K562 (cell line): ENCODE data around the gene CELA3A. TPM values are rescaled to one million over a fixed set of nuclear protein-coding genes. Genes with fewer than 3 reads are reported as not detected.

Experiments
- CEBPB ChIP-seq: fragments of 450-650 bp; IDR thresholded peaks from 2 replicates; pipeline ENCODE4 v1.6.1; 2016; ENCODE audit warnings: missing genetic modification characterization, missing compliant biosample characterization
- L3MBTL2 ChIP-seq: fragments of 450-650 bp; IDR thresholded peaks from 2 replicates; pipeline ENCODE4 v1.6.1; 2016; ENCODE audit warnings: mild to moderate bottlenecking, moderate library complexity
- MIER1 ChIP-seq: fragments of 450-650 bp; IDR thresholded peaks from 2 replicates; pipeline ENCODE4 v1.6.1; 2016; ENCODE audit warnings: antibody characterized with exemption, mild to moderate bottlenecking, low read depth
- NR0B1 ChIP-seq: fragments of 450-650 bp; IDR thresholded peaks from one replicate; pipeline ENCODE4 v1.6.1; 2018; ENCODE audit warnings: mild to moderate bottlenecking, moderate library complexity; ENCODE audit not compliant: partially characterized antibody
- PBX2 ChIP-seq, 2 experiments: IDR thresholded peaks in 1 of 2; conservative IDR thresholded peaks in 1 of 2; 2 replicates each; pipeline ENCODE4 v1.6.1; 2016; ENCODE audit warnings: low read depth in 2 of 2, mild to moderate bottlenecking in 1 of 2, missing compliant biosample characterization in 1 of 2, missing genetic modification characterization in 1 of 2, moderate library complexity in 1 of 2
- PKNOX1 ChIP-seq: fragments of 450-650 bp; IDR thresholded peaks from 2 replicates; pipeline ENCODE4 v1.6.1; 2016
- SAP30 ChIP-seq: fragments of 200-600 bp; sonication (generic); IDR thresholded peaks from 2 replicates; pipeline ENCODE4 v1.6.1; 2012; ENCODE audit warnings: borderline replicate concordance, low read depth, mild to moderate bottlenecking, moderate library complexity, low read length, control low read depth, inconsistent platforms; ENCODE audit not compliant: insufficient read depth, poor library complexity, severe bottlenecking
- STAG1 ChIP-seq: sonication (generic); formaldehyde crosslinking; IDR thresholded peaks from 2 replicates; pipeline ENCODE4 v1.5.0; 2020; ENCODE audit warnings: missing genetic modification reagents, borderline replicate concordance
- ZNF449 ChIP-seq: fragments of 250-450 bp; sonication (Bioruptor Pico); IDR thresholded peaks from 2 replicates; pipeline ENCODE4 v1.8.0; 2022; ENCODE audit warnings: moderate library complexity, mild to moderate bottlenecking, inconsistent platforms
- ZNF830 ChIP-seq: fragments of 250-450 bp; sonication (Bioruptor Pico); IDR thresholded peaks from 2 replicates; pipeline ENCODE4 v1.5.0; 2021; ENCODE audit warnings: mild to moderate bottlenecking
- polyA plus RNA-seq, 8 experiments: library from polyadenylated mRNA; depleted of rRNA in 4 of 8; stranded (reverse) in 5 of 8; unstranded in 3 of 8; fragments of >200 nt; fragmentation: Nextera tagmentation in 2 of 8; fragmentation: Illumina TruSeq in 1 of 8; extraction: Ambion mirVana in 2 of 8; extraction: Trizol in 1 of 8; gene quantifications; 2 replicates each; pipeline versions ENCODE4 v1.2.1 to v1.2.3, GENCODE V29; 2011 to 2014; ENCODE audit warnings: inconsistent platforms in 1 of 8, missing spikeins in 1 of 8
- total RNA-seq, 7 experiments: library from RNA; depleted of rRNA in 6 of 7; stranded (reverse); fragments of >200 nt in 6 of 7; fragmentation: Illumina TruSeq in 2 of 7; extraction: Trizol in 2 of 7; gene quantifications; 2 replicates each; pipeline versions ENCODE4 v1.2.1 to v1.2.3, GENCODE V29; 2011 to 2021; ENCODE audit warnings: low replicate concordance in 1 of 7
- TF ChIP-seq, protein P1 (sequence below): sonication (generic); formaldehyde crosslinking; IDR thresholded peaks from 2 replicates; pipeline ENCODE4 v1.8.1; 2023; ENCODE audit warnings: mild to moderate bottlenecking, missing genetic modification reagents
- TF ChIP-seq, protein P2 (sequence below): sonication (generic); formaldehyde crosslinking; IDR thresholded peaks from 2 replicates; pipeline ENCODE4 v1.8.0; 2022; ENCODE audit warnings: missing genetic modification reagents, mild to moderate bottlenecking, borderline replicate concordance

CELA3A gene
- total and polyA plus RNA-seq, 9 of the 15 experiments (the other 6 are each of a cell fraction or from before 2014, with no cell fraction given), result 5.4 TPM; not detected in 8

- TF ChIP-seq PBX2 (CRISPR knock-in tag; IDR thresholded peaks at IDR 0.05; ENCODE audit: low read depth) (no peak), PBX2 (tag; conservative IDR thresholded peaks at IDR 0.05; ENCODE audit: low read depth) (no peak), NR0B1 (no peak), MIER1 (no peak; the same call in 1 of the 2 replicates), L3MBTL2 (peak; percentile 69; the same call in 1 of the 2 replicates), PKNOX1 (no peak), ZNF449 (CRISPR knock-in tag) (no peak), CEBPB (no peak), SAP30 (no peak), STAG1 (no peak), ZNF830 (CRISPR knock-in tag) (peak; percentile 92; the same call in 1 of the 2 replicates)
- TF ChIP-seq, protein P1, sequence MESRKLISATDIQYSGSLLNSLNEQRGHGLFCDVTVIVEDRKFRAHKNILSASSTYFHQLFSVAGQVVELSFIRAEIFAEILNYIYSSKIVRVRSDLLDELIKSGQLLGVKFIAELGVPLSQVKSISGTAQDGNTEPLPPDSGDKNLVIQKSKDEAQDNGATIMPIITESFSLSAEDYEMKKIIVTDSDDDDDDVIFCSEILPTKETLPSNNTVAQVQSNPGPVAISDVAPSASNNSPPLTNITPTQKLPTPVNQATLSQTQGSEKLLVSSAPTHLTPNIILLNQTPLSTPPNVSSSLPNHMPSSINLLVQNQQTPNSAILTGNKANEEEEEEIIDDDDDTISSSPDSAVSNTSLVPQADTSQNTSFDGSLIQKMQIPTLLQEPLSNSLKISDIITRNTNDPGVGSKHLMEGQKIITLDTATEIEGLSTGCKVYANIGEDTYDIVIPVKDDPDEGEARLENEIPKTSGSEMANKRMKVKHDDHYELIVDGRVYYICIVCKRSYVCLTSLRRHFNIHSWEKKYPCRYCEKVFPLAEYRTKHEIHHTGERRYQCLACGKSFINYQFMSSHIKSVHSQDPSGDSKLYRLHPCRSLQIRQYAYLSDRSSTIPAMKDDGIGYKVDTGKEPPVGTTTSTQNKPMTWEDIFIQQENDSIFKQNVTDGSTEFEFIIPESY (CRISPR knock-in tag), result peak; percentile 24; the same call in 1 of the 2 replicates
- TF ChIP-seq, protein P2, sequence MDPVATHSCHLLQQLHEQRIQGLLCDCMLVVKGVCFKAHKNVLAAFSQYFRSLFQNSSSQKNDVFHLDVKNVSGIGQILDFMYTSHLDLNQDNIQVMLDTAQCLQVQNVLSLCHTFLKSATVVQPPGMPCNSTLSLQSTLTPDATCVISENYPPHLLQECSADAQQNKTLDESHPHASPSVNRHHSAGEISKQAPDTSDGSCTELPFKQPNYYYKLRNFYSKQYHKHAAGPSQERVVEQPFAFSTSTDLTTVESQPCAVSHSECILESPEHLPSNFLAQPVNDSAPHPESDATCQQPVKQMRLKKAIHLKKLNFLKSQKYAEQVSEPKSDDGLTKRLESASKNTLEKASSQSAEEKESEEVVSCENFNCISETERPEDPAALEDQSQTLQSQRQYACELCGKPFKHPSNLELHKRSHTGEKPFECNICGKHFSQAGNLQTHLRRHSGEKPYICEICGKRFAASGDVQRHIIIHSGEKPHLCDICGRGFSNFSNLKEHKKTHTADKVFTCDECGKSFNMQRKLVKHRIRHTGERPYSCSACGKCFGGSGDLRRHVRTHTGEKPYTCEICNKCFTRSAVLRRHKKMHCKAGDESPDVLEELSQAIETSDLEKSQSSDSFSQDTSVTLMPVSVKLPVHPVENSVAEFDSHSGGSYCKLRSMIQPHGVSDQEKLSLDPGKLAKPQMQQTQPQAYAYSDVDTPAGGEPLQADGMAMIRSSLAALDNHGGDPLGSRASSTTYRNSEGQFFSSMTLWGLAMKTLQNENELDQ (CRISPR knock-in tag), result no peak
Measured at GRCh38 chr1:22025368-22026155, 24.1 kb downstream of the CELA3A start (continued).
